KMS-11 (cell line): ENCODE data around the gene JPH3.

Experiments used
- H2AFZ ChIP-seq: fragments of 200-600 bp; sonication (generic); 2 replicates; pipeline ENCODE4 v1.6.1; 2016; ENCODE audit warnings: antibody characterized with exemption, mixed run types, low read depth
- H3K27ac ChIP-seq: fragments of 200-600 bp; sonication (generic); 2 replicates; pipeline ENCODE4 v1.6.1; 2016; ENCODE audit warnings: mild to moderate bottlenecking, mixed run types
- H3K27me3 ChIP-seq: fragments of 200-600 bp; sonication (generic); 2 replicates; pipeline ENCODE4 v1.6.1; 2017; ENCODE audit warnings: mild to moderate bottlenecking, low read depth, mixed run types, moderate library complexity; ENCODE audit not compliant: insufficient read depth
- H3K36me3 ChIP-seq: fragments of 200-600 bp; sonication (generic); 2 replicates; pipeline ENCODE4 v1.6.1; 2017; ENCODE audit warnings: mild to moderate bottlenecking, mixed run types; ENCODE audit not compliant: insufficient read depth
- H3K4me1 ChIP-seq: fragments of 200-600 bp; sonication (generic); 2 replicates; pipeline ENCODE4 v1.6.1; 2016; ENCODE audit warnings: mild to moderate bottlenecking, low read depth, mixed run types; ENCODE audit not compliant: poor library complexity, severe bottlenecking
- H3K4me2 ChIP-seq: fragments of 200-600 bp; sonication (generic); 2 replicates; pipeline ENCODE4 v1.7.0; 2016; ENCODE audit warnings: mild to moderate bottlenecking, mixed run types
- H3K4me3 ChIP-seq: fragments of 200-600 bp; sonication (generic); IDR thresholded peaks from 2 replicates; pipeline ENCODE4 v1.6.1; 2017; ENCODE audit warnings: low read depth, low read length, mixed read lengths; ENCODE audit not compliant: insufficient read depth
- H3K79me2 ChIP-seq: fragments of 200-600 bp; sonication (generic); 2 replicates; pipeline ENCODE4 v1.6.1; 2016; ENCODE audit warnings: low read depth, mixed run types; ENCODE audit not compliant: insufficient read depth
- H3K9ac ChIP-seq: fragments of 200-600 bp; sonication (generic); 2 replicates; pipeline ENCODE4 v1.6.1; 2016; ENCODE audit warnings: mild to moderate bottlenecking, mixed run types
- H4K20me1 ChIP-seq: fragments of 200-600 bp; sonication (generic); 2 replicates; pipeline ENCODE4 v1.6.1; 2016; ENCODE audit warnings: mild to moderate bottlenecking, mixed run types; ENCODE audit not compliant: insufficient read depth
- CTCF ChIP-seq: fragments of 200-600 bp; sonication (generic); conservative IDR thresholded peaks from 2 replicates; pipeline ENCODE4 v1.6.1; 2017; ENCODE audit warnings: low read depth, mild to moderate bottlenecking, antibody characterized with exemption, low read length, moderate library complexity, mixed read lengths

Gene JPH3

GRCh38 chr16:87733190-87733589 lies 130.9 kb downstream of the JPH3 start:
- Histone ChIP-seq H3K9ac (no peak overlapping the region), H4K20me1 (no peaks in the 10 kb centered on the region), H3K4me3 (no peak overlapping the region), H3K27ac (no peak overlapping the region; the same call in 1 of the 2 replicates), H3K36me3 (no peaks in the 10 kb centered on the region; the same call in 1 of the 2 replicates), H3K4me2 (no peak overlapping the region), H3K27me3 (no peaks in the 10 kb centered on the region), H3K4me1 (peaks cover 28% of the 10 kb centered on the region), H2AFZ (no peak overlapping the region), H3K79me2 (peaks cover 19% of the 10 kb centered on the region)
- no peak for TF ChIP-seq CTCF

GRCh38 chr16:87734644-87735043 lies 132.3 kb downstream of the JPH3 start:
- no peak overlapping the region for H3K9ac ChIP-seq
- H3K36me3 ChIP-seq = no peaks in the 10 kb centered on the region
- no peak overlapping the region for H3K4me2 ChIP-seq
- no peak for TF ChIP-seq CTCF
- no peaks in the 10 kb centered on the region for H3K27me3 ChIP-seq
- H3K79me2 ChIP-seq = peaks cover 18% of the 10 kb centered on the region
- H2AFZ ChIP-seq = no peak overlapping the region
- no peaks in the 10 kb centered on the region for H4K20me1 ChIP-seq
- peaks cover 28% of the 10 kb centered on the region for H3K4me1 ChIP-seq
- H3K27ac ChIP-seq = no peak overlapping the region
- H3K4me3 ChIP-seq = no peak overlapping the region

- no peak overlapping the region for H3K27ac ChIP-seq
- no peaks in the 10 kb centered on the region for H3K36me3 ChIP-seq
- peaks cover 18% of the 10 kb centered on the region for H3K79me2 ChIP-seq
- no peak for TF ChIP-seq CTCF
- peaks cover 28% of the 10 kb centered on the region for H3K4me1 ChIP-seq
- no peak overlapping the region for H3K4me3 ChIP-seq
- H3K9ac ChIP-seq = no peak overlapping the region
- no peaks in the 10 kb centered on the region for H4K20me1 ChIP-seq
- no peak overlapping the region for H2AFZ ChIP-seq
- no peaks in the 10 kb centered on the region for H3K27me3 ChIP-seq
- H3K4me2 ChIP-seq = no peak overlapping the region
Measured at GRCh38 chr16:87735270-87736007, 133.1 kb downstream of the JPH3 start.

- Histone ChIP-seq H3K27ac (no peak overlapping the region), H3K4me1 (peaks cover 28% of the 10 kb centered on the region), H3K27me3 (no peaks in the 10 kb centered on the region), H3K4me3 (no peak overlapping the region), H2AFZ (no peak overlapping the region), H3K4me2 (no peak overlapping the region), H3K79me2 (peaks cover 18% of the 10 kb centered on the region), H4K20me1 (no peaks in the 10 kb centered on the region), H3K9ac (no peak overlapping the region), H3K36me3 (no peaks in the 10 kb centered on the region)
- no peak for TF ChIP-seq CTCF
Measured at GRCh38 chr16:87736008-87736382, 133.7 kb downstream of the JPH3 start.
